AG10803 (cell line): ENCODE data around the gene POTEM.
"Not testable (repeated sequence)": the region's sequence is repeated elsewhere in the genome, so short reads cannot be mapped to it uniquely, and the experiment has no call there.

Experiments
- DNase-seq: peaks from one replicate; pipeline ENCODE4 v3.0.0; 2010; ENCODE audit warnings: low read depth
- H3K4me3 ChIP-seq: 2 replicates; pipeline ENCODE4 v1.5.1; 2011; ENCODE audit warnings: mild to moderate bottlenecking, low read length, control low read depth

POTEM gene

DNA sequence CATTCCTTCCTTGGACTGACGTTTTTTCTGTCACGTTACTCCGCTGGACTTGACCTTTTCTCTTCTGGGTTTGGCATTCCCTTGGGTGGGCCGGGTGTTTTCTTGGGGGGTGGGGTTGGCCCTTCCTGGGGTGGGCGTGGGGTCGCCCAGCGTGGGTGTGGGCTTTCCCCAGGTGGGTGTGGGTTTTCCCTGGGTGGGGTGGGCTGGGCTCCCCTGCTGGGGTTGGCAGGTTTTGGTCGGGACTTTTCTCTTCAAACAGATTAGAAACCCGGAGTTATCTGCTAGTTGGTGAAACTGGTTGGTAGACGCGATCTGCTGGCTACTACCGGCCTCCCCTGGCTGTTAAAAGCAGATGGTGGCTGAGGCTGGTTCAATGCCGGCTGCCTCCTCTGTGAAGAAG lies at the start of gene POTEM:
POTEM (plus strand) TSS at position 301 of the 400 bp plus-strand sequence; CDS start at position 353, 52 bp downstream.
- not testable (repeated sequence) for DNase-seq, H3K4me3 ChIP-seq

DNA sequence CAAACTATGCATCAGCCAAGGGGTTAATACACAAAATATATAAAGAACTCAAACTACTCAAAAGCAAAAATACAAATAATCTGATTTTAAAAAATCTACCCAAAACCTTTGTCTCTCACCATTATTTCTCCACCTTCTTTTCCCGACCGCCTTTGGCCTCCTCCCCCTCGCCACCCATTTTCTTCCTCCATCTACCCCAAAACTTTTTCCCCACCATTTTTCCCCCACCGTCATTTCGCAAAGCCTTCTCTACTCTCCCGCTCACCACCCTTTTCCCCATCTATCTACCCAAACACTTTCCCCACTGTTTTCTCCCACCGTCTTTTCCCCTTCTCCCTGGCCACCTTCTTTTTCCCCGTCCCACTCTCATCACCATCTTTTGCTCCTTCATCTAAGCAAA lies 48.9 kb upstream of the POTEM start:
- H3K4me3 ChIP-seq, DNase-seq: not testable (repeated sequence)

- not testable (repeated sequence) for DNase-seq, H3K4me3 ChIP-seq
Observed at GRCh38 chr14:18920052-18920451, 47.2 kb upstream of the POTEM start.

GRCh38 chr14:18921055-18921701 lies 46.1 kb upstream of the POTEM start:
- not testable (repeated sequence) for DNase-seq, H3K4me3 ChIP-seq

- DNase-seq, H3K4me3 ChIP-seq: not testable (repeated sequence)
Observed at GRCh38 chr14:18936848-18937247, 30.4 kb upstream of the POTEM start.

GRCh38 chr14:18938733-18939132 lies 28.5 kb upstream of the POTEM start:
- DNase-seq = not testable (repeated sequence)

DNA sequence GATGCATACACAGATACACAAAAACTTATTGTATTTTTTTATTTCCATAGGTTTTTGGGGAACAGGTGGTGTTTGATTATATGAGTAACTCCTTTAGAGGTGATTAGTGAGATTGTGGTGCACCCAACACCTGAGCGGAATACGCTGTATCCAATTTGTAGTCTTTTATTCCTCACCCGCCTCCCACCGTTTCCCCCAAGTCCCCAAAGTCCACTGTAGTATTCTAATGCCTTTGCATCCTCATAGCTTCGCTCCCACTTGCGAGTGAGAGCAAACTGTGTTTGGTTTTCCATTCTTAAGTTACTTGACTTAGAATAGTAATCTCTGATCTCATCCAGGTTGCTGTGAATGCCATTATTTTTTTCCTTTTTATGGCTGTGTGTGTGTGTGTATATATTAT lies 17.3 kb upstream of the POTEM start:
- not testable (repeated sequence) for H3K4me3 ChIP-seq, DNase-seq

More at GRCh38 chr14:18938733-18939132, 28.5 kb upstream of the POTEM start:
- H3K4me3 ChIP-seq = not testable (repeated sequence)

DNA sequence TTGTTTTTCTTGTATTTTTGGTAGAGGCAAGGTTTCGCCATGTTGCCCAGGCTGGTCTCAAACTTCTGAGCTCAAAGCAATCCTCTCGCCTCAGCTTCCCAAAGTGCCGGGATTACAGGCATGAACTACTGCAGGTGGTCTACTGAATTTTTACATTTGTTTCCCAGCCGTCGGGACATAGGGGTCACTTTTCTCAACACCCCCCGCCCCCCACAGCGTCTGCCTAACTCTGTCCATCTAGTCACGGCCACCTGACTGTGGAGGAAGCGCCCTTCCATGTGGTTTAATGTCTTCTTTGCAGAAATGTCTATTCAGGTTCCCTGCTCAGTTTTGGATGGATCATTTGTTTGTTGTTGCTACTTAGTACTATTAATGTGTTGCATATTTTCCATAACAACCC lies 14.1 kb upstream of the POTEM start:
- DNase-seq, H3K4me3 ChIP-seq: not testable (repeated sequence)

DNA sequence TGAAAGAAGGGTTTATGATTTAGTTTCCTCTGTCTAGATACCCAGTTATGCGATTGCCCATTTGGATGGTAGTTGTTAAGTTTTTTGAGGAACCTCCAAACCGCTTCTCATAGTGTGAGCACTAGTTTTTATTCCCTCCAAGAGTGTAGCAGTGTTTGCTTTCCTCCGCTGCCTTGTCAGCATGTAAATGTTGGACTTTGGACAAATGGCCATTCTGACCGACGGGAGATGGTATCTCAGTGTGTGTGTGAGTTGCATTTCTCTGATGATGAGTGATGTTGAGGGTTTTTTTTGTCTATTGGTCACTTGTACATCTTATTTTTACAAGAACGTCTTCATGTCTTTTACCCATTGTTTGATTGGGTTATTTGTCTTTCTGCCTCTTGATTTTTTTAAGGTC lies 11.4 kb upstream of the POTEM start:
- DNase-seq, H3K4me3 ChIP-seq: not testable (repeated sequence)

DNA sequence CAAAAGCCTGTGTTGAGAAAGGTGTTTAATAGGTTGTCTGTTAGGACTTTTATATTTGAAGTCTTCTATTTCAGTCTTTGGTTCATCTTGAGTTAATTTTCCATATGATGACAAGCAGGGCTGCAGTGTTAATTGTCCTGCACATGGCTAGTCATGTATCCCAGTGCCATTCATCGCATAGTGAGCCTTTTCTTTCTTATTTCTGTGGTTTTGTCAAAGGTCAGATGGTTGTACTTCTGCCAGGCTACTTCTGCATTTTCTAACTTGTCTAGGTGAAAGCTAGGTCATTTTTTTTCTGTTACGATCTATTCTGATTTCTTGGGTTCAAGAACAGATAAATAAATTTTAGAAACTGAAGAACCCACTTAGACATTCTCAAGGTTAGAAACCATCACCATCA lies 5.7 kb upstream of the POTEM start:
- DNase-seq, H3K4me3 ChIP-seq: not testable (repeated sequence)

DNA sequence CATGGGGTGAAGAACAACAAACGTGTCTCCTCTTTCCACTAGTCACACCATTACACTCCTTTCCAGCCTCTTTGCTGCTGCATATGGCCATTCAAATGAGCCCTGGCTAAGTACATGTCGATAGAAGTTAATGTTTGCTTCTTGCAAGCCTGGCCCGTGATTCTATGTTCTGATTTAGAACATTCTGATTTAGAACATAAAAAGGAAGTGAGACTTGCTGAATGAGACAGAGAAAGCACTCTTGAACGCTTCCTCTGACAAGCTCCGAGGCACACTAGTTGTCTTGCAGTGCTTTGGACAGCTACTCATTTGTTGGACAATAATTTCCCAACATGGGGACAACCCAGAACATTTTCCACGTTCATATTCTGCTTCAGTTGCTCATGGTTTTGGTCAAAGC lies 5.1 kb upstream of the POTEM start:
- DNase-seq = not testable (repeated sequence)

DNA sequence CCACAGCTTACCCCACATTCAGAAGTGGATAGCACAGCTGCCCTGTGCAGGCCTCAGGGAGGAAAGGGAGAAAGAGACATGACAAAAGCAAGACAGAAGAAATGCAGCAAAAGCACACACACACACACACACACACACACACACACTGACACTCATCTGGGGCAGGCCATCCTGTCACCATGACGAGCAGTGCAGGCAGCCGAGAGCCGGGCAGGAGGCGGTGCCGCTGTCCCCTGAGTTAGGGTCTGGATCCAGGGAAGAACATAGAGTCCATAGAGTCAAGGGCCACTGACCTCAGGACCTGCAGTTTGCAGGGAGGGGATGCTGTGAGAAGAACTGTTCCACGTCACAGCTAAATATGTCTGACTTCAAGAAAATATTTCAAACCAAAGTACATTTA lies 4.0 kb upstream of the POTEM start:
- not testable (repeated sequence) for H3K4me3 ChIP-seq, DNase-seq

More for the DNA sequence above, 5.1 kb upstream of the POTEM start:
- not testable (repeated sequence) for H3K4me3 ChIP-seq

- not testable (repeated sequence) for H3K4me3 ChIP-seq, DNase-seq
Observed at GRCh38 chr14:18964878-18965277, 2.4 kb upstream of the POTEM start.

GRCh38 chr14:19002566-19002965 lies 35.3 kb downstream of the POTEM start:
- H3K4me3 ChIP-seq, DNase-seq: not testable (repeated sequence)

- H3K4me3 ChIP-seq, DNase-seq: not testable (repeated sequence)
Observed at GRCh38 chr14:19006490-19006889, 39.3 kb downstream of the POTEM start.

DNA sequence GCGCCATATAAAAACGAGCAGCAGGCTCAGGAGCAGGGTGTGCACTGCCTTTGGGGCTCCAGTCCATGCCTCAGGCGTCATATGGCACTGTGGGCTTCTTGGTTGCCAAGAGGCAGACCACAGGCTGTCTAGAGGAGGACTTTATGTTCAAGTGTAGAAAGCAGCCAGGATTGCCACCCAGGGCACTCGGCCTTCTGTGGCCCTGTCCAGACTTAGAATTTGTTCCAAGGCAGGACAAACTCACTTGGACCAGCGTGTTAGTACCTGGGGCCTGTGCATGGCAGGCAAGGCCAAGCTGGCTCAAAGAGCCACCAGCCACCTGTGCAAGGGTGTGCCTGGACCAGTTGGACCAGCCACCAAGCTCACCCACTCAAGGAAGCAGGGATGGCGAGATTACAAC lies 40.4 kb downstream of the POTEM start:
- DNase-seq, H3K4me3 ChIP-seq: not testable (repeated sequence)

DNA sequence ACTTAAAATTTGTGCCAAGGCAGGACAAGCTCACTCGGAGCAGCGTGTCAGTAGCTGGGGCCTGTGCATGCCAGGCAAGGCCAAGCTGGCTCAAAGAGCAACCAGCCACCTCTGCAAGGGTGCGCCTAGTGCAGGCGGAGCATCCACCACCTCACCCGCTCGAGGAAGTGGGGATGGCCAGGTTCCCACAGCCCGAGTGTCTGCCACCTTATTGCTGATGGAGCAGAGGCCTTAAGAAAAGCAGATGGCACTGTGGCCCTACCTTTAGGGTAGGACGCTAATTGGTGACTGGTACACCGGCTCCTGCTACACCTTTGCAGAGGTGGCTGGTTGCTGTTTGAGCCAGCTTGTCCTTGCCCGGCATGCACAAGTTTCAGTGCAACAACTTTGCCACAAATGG lies 43.8 kb downstream of the POTEM start:
- H3K4me3 ChIP-seq, DNase-seq: not testable (repeated sequence)

DNA sequence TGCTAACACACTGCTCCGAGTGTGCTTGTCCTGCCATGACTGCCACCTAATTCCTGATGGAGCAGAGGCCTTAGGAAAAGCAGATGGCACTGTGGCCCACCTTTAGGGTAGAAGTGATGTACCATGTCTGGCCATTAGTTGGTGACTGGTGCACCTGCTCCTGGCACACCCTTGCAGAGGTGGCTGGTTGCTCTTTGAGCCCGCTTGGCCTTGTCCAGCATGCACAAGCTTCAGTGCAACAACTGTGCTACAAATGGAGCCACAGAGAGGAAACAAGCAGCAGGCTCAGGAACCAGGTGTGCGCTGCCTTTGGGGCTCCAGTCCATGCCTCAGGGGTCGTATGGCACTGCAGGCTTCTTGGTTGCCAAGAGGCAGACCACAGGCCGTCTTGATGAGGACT lies 44.5 kb downstream of the POTEM start:
- DNase-seq, H3K4me3 ChIP-seq: not testable (repeated sequence)

DNA sequence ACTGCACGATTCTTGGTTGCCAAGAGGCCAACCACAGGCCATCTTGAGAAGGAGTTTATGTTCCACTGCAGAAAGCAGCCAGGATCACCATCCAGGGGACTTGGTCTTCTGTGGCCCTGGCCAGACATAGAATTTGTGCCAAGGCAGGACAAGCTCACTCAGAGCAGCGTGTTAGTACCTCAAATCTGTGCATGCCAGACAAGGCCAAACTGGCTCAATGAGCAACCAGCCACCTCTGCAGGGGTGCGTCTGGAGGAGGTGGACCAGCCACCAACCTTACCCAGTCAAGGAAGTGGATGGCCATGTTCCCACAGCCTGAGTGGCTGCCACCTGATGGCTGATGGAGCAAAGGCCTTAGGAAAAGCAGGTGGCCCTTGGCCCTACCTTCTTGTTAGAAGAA lies 48.0 kb downstream of the POTEM start:
- H3K4me3 ChIP-seq, DNase-seq: not testable (repeated sequence)

DNA sequence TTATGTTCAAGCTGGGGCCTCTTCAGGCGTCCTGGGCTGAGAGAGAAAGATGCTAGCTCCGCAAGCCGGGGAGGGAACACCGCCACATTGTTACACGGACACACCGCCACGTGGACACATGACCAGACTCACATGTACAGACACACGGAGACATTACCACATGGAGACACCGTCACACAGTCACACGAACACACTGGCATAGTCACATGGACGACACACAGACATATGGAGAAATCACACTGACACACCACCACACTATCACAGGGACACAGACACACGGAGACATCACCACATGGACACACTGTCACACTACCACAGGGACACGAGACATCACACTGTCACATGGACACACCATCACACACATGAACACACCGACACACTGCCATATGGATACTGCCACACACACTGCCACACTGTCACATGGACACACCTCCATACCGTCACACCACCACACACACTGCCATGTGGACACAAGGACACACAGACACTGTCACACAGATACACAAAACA lies 57.9 kb downstream of the POTEM start:
- not testable (repeated sequence) for DNase-seq, H3K4me3 ChIP-seq

DNA sequence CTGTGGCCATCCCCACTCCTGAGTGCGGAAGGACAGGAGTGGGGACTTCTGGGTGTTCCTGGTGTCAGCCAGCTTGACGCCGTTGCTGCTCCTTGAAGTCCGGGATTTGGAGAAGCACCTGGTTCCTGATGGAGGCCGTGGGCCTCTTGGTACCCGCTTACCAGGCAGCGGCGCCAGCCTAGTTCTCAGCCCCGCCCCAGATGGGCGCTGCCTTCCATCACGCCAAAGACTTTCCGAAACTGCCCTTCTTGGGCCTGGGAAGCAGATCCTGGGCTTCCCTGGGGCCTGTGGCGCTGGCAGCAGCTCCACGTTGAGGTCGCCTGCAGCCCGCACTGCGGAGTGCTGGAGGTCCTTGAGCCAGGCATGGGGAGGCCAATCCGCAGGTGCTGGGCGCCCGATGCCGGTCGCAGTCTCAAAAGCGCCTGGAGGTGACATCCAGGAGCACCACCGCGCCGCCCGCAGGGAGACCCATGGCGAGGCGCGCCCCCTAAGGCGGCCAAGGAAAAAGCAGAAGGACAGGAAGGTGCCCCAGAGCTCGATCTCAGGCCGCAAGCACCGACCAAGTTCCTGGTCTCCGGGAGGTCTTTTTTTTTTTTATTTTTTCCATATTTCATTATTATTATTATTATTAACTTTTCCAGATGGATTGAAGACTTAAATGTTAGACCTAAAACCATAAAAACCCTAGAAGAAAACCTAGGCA lies 59.6 kb downstream of the POTEM start:
- H3K4me3 ChIP-seq, DNase-seq: not testable (repeated sequence)
